HepG2 (cell line): ENCODE data around the gene BEST3.

Experiments
- RFX5 ChIP-seq: IDR thresholded peaks from 2 replicates; pipeline ENCODE4 v1.6.1; 2011; ENCODE audit warnings: low read depth, low read length, improper control_type of control experiment
- RXRA ChIP-seq: sonication (generic); formaldehyde crosslinking; IDR thresholded peaks from 2 replicates; pipeline ENCODE4 v1.5.1; 2020; ENCODE audit warnings: missing genetic modification reagents
- TF ChIP-seq, protein P1 (sequence below): sonication (generic); formaldehyde crosslinking; IDR thresholded peaks from 2 replicates; pipeline ENCODE4 v1.8.1; 2023; ENCODE audit warnings: missing genetic modification reagents, mild to moderate bottlenecking, borderline replicate concordance

- no peak for TF ChIP-seq RFX5
- TF ChIP-seq RXRA (CRISPR knock-in tag) = no peak
- TF ChIP-seq, protein P1, sequence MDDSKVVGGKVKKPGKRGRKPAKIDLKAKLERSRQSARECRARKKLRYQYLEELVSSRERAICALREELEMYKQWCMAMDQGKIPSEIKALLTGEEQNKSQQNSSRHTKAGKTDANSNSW (CRISPR knock-in tag) = no peak
Observed at GRCh38 chr12:69648476-69648875, 50.6 kb downstream of the BEST3 start.
